Endothelial cell (in vitro differentiated cells): ENCODE results near the gene NPC1L1. TPM values are rescaled to one million over a fixed set of nuclear protein-coding genes. Genes with fewer than 3 reads are reported as not detected.

Source experiments
- DNase-seq: peaks from one replicate; pipeline ENCODE4 v3.0.0; 2021; ENCODE audit warnings: low spot score
- H3K27ac Mint-ChIP-seq: one replicate; pipeline ENCODE4 v1.8.0; 2021; ENCODE audit warnings: mixed read lengths, inconsistent platforms; ENCODE audit not compliant: unreplicated experiment
- H3K27me3 Mint-ChIP-seq: one replicate; pipeline ENCODE4 v1.8.0; 2021; ENCODE audit warnings: mild to moderate bottlenecking, moderate library complexity, mixed read lengths, inconsistent platforms; ENCODE audit not compliant: unreplicated experiment
- H3K36me3 Mint-ChIP-seq: one replicate; pipeline ENCODE4 v1.8.0; 2021; ENCODE audit warnings: mild to moderate bottlenecking, low read depth, mixed read lengths, inconsistent platforms; ENCODE audit not compliant: unreplicated experiment
- H3K4me1 Mint-ChIP-seq: one replicate; pipeline ENCODE4 v1.8.0; 2021; ENCODE audit warnings: mild to moderate bottlenecking, mixed read lengths, inconsistent platforms; ENCODE audit not compliant: unreplicated experiment
- H3K4me3 Mint-ChIP-seq: one replicate; pipeline ENCODE4 v1.8.0; 2021; ENCODE audit warnings: mild to moderate bottlenecking, mixed read lengths, inconsistent platforms; ENCODE audit not compliant: unreplicated experiment
- H3K9me3 Mint-ChIP-seq: one replicate; pipeline ENCODE4 v1.8.0; 2021; ENCODE audit warnings: mixed read lengths, inconsistent platforms; ENCODE audit not compliant: unreplicated experiment
- CTCF ChIP-seq: fragments of 200-600 bp; sonication (generic); IDR thresholded peaks from one replicate; pipeline ENCODE4 v1.5.0; 2021; ENCODE audit warnings: antibody characterized with exemption; ENCODE audit not compliant: unreplicated experiment
- total RNA-seq: library from RNA; stranded (reverse); fragmentation: NEBNext Ultra II Directional; extraction: Animal tissue kit (Norgen Biotek cat#: 25700); gene quantifications from one replicate; pipeline ENCODE4 v1.2.1, GENCODE V29; 2021; ENCODE audit not compliant: unreplicated experiment

NPC1L1 gene
- total RNA-seq, 1 donor from 2014 or later, result not detected

- peaks cover 21% of the 10 kb centered on the region for H3K4me1 Mint-ChIP-seq
- H3K9me3 Mint-ChIP-seq, result no peaks in the 10 kb centered on the region
- no peak overlapping the region for H3K27ac Mint-ChIP-seq
- DNase-seq, result no peak
- H3K27me3 Mint-ChIP-seq, result no peaks in the 10 kb centered on the region
- peak overlapping the region; percentile 98 for H3K4me3 Mint-ChIP-seq
- H3K36me3 Mint-ChIP-seq, result peaks cover 35% of the 10 kb centered on the region
- TF ChIP-seq CTCF, result no peak
These were observed 33.9 kb upstream of the NPC1L1 start for GRCh38 chr7:44575054-44575453.

GRCh38 chr7:44574287-44574872, 33.2 kb upstream of the NPC1L1 start:
- Mint-ChIP-seq H3K27me3 (peaks cover 2% of the 10 kb centered on the region), H3K9me3 (no peaks in the 10 kb centered on the region), H3K27ac (peak overlapping the region; percentile 55), H3K4me1 (peaks cover 20% of the 10 kb centered on the region), H3K4me3 (peak overlapping the region; percentile 98), H3K36me3 (peaks cover 35% of the 10 kb centered on the region)
- no peak for DNase-seq
- no peak for TF ChIP-seq CTCF

- peak within 1 kb of the TSS; percentile 88 for H3K27ac Mint-ChIP-seq
- peaks cover 20% of the 10 kb centered on the region for H3K4me1 Mint-ChIP-seq
- peak within 1 kb of the TSS; percentile 98 for H3K4me3 Mint-ChIP-seq
- peaks cover 35% of the 10 kb centered on the region for H3K36me3 Mint-ChIP-seq
- DNase-seq, result peak; percentile 91
- no peaks in the 10 kb centered on the region for H3K9me3 Mint-ChIP-seq
- peaks cover 4% of the 10 kb centered on the region for H3K27me3 Mint-ChIP-seq
- TF ChIP-seq CTCF, result no peak
These were observed 32.5 kb upstream of the NPC1L1 start, which contains the start of gene DDX56 for GRCh38 chr7:44573464-44574286. Gene DDX56 (minus strand): TSS chr7:44573908. CDS start chr7:44573895, 13 bp downstream.

GRCh38 chr7:44572771-44573170, 31.6 kb upstream of the NPC1L1 start:
- no peak for TF ChIP-seq CTCF
- Mint-ChIP-seq H3K9me3 (no peaks in the 10 kb centered on the region), H3K4me1 (peaks cover 20% of the 10 kb centered on the region), H3K4me3 (peak overlapping the region; percentile 98), H3K27me3 (peaks cover 4% of the 10 kb centered on the region), H3K36me3 (peaks cover 42% of the 10 kb centered on the region), H3K27ac (peak overlapping the region; percentile 88)
- DNase-seq, result no peak

GRCh38 chr7:44569959-44570358, 28.8 kb upstream of the NPC1L1 start:
- no peak for DNase-seq
- peaks cover 50% of the 10 kb centered on the region for H3K36me3 Mint-ChIP-seq
- peak overlapping the region; percentile 65 for H3K4me3 Mint-ChIP-seq
- peaks cover 7% of the 10 kb centered on the region for H3K27me3 Mint-ChIP-seq
- H3K27ac Mint-ChIP-seq, result peak overlapping the region; percentile 30
- peaks cover 20% of the 10 kb centered on the region for H3K4me1 Mint-ChIP-seq
- TF ChIP-seq CTCF, result no peak
- no peaks in the 10 kb centered on the region for H3K9me3 Mint-ChIP-seq
